Measurements from ENCODE around the gene NUP214.

NUP214 gene

DNA sequence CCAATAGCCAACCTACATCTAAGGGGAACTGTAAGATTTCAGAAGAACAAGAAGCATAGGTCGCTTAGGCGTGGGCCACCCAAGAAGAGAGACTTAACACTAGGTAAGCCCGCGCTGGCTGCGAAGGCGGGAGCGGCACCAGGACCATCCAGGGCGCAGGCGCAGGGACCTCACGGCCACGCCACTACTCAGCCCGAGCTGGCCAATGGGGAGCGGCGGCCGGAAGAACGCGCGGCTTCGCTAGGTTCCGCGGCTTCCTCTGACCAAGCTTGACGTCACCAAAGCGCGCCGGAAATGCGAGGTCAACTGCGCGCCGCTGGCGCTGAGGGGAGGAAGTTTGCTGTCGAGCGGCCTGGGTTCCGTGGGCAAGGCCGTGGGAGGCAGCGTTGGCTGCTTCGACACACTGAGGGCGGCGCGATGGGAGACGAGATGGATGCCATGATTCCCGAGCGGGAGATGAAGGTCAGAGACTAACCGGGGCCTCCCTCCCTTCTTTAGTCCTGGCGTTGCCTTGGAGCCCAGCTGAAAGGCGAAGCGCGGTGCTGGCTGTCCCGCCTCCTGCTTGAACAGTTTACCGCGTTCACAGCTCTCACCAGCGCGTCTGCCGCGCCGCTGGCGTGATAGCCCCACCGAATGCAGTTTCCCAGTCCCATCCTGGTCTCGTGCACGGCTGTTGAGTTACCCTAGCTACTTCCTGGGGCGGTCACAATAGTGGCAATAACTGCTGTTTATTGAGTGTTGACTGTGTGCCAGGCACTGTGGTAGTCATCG is at the start of gene NUP214:
Gene NUP214, plus strand, starts transcription at position 299 of the 771 bp plus-strand sequence. Its CDS starts 119 bp downstream, at position 418.
- DNase-seq = peak; percentile 97

DNA sequence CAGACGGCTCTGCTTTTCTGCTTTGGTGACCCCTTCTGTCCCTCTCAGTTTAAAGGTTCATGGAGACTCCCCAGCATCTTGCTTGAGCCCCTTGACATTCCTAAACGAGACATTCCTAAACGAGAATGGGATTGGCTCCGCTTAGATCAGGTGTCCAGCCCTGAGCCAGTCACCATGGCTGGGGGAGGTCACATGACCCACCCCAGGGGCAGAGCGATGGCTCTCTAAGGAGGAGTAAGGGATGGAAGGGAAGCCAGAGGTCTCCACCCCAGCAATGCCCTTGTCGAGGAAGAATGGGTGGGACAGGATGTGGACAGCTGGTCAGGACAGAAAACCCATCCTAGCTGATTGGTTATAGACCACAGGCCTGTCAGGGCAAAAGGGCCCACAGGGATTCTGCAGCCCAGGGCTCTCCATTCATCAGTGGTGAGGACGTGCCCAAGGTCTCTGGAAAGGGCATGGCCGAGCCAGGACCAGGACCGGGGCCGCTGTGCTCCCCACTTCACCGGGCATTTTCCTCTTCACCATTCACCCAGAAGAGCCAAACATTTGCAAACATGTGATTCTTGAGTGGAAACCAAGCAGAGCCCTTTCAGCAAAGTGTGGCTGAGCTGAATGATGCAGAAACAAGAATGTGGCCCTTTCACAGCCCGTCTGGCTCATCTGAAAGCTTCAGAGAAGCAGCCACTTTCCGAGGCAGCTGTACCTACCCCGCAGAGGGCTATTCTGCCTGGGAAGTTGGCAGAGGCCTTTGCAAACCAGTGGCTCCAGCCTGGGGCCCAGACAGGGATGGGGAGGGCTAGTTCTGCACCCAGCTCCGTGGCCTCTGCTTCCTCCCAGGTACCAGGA is 48.8 kb upstream of the NUP214 start:
- DNase-seq = no peak

GRCh38 chr9:131078427-131079366 is 46.7 kb upstream of the NUP214 start:
- DNase-seq = no peak

GRCh38 chr9:131080589-131080988 is 44.8 kb upstream of the NUP214 start:
- no peak for DNase-seq

DNA sequence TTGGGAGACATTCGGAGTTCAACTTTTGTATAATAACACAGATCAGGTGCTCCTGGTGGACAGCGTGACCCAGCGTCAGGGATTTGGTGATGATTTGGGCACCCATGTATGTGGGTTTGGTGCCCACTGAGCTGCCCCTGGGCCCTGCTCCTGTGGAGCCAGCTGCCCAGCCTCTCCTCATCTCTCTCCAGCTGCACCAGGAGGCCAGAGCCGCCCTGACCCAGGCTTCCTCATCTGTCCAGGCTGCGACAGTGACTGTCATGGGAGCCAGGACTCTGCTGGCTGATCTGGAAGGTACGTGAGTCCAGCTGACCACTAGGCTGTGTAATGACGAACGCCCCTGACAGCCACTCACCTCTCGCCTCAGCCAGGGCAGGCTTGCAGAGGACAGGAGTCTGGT is 43.5 kb upstream of the NUP214 start:
- no peak for DNase-seq

DNA sequence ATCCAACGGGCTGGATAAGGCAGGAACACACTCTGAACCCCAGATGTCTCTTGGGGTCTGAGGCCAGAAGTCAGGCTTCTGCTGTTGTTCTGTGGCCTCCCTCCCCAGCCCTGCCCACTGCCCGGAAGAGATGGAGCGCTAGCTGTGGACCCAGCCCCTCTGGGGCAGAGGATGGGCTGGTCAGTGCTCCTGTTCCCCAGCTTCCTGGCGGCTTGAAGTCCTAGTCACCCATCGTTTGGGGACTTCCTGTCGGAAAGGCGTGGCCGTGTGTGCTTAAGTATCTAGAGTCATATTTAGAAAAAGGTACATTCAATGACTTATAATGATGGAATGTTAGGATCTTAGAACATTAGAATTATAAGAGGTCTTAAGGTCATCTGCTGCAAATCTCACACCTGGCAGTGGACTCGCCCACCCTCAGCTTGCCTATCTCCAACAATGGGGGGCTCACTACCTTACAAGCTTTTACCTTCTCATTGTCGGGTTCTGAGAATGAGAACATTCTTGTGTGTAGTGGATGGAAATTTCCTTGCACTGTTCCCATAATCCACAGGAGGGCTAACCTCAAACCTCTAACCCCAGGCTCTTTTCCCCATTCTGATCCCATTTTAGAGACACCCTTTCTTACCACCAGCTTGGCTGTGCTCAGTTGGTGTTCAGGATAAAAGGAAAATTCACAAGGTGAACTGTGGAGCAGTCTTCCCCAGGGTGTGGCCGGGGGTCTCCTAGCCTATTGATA is 42.4 kb upstream of the NUP214 start:
- DNase-seq = no peak

- DNase-seq = no peak
Observed at GRCh38 chr9:131084661-131085369, 40.6 kb upstream of the NUP214 start.

- DNase-seq = no peak
Observed at GRCh38 chr9:131085370-131086122, 39.8 kb upstream of the NUP214 start.

GRCh38 chr9:131087354-131087893 is 38.0 kb upstream of the NUP214 start:
- DNase-seq = no peak

DNA sequence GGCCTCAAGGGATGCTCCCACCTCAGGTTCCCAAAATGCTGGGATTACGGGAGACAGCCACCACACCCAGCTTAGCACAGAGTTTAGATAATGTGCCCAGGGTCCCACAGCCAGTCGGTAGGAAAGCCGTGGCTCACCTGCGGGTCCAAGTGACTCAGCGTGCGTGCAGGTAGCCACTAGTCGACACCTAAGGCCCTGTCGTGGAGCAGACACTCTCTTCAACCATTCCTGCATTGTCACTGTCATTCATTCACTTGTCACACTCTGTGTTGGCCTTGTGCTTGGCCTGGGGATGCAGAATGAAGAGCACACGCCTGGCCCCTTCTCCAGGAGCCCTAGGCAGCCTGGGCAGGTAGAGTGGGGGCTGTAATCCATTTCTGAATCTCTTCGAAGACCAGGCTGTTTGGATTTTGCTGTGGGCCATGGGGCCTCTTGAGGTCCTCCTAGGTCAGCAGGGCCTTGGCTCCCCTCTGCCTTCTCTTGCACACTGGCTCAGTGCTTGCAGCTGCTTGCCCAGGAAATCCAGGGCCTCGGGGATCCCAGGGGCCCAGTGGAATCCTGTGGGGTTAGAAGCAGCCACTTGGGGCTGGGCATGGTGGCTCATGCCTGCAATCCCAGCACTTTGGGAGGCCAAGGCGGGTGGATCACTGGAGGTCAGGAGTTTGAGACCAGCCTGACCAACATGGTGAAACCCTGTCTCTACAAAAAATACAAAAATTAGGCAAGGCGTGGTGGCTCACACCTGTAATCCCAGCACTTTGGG is 35.2 kb upstream of the NUP214 start:
- DNase-seq = no peak

GRCh38 chr9:131091352-131091992 is 33.9 kb upstream of the NUP214 start:
- DNase-seq = no peak

DNA sequence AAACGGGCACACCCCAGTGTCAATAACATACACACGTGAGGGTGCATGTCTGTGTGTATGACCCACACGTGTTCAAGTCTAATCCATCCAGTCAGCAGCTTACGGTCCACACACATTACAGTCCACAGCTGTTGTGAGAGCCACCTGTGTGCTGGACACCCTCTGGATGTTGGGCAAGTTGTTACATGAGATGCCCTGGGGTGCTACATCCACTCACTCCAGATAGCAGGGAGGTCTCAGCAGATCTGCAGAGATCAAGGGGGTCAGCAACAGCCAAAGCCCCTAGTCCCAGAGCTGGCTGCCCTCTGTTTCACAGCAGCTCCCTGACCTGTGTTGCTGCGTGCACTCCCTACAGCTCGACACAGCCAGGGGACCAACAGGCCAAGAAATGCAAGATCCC is 33.4 kb upstream of the NUP214 start:
- no peak for DNase-seq

DNA sequence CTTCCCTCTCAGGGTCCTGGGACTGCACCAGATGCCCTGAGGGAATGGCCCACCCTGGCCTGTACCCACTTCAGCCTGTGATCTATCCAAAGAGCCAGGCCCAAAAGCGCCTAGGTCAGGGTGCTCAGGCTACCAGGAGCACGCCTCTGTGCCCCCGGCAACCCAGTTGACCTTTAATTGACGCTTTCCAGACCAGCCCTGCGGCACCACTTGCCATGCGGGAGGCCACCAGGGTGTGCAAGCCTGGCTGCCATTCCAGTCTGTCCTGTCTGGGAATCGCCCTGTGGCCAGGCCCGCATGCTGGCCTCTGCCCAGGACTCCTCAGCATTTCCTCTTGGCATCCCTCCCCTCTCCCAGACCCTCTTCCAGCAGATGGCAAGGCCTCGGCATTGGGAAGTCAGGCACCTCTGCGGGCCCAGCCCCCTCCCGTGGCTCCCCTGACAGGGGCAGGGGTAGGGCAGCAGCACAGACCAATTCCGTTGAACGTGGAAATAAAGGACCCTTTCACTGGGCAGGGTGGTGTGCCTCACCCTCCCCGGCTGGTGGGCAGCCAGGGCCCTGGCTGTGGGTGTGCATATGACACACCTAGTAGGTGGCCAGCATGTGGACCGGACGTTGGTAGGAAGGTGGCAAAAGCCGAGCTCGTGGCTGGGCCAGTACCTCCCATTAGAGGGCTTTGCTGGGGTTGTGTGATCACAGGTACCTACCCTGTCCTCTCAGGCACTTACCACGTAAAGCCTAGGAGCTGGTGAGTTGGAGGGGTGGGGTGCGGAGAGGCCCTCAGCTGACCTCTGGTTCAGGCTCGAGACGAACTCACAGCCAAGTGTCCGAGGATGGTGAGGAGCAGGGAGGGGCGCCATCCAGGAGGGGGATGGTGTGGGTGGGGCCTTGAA is 32.6 kb upstream of the NUP214 start:
- no peak for DNase-seq

DNA sequence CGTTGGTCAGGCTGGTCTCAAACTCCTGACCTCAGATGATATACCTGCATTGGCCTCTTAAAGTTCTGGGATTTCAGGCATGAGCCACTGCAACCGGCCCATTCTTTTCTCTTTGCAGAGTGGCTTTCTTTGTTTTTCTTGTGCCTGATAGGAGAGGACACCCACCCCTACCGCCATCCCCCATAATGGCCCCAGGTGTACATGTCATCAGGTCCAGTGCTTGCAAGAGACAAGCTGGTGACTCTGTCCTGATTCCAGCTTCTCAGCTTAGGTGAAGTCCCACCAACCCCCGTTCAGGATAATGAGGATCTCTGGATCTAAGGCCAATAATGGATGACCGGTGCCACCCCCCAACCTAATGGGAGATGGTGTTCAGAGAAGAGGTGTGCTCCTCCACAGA is 31.4 kb upstream of the NUP214 start:
- no peak for DNase-seq

- peak; percentile 63 for DNase-seq
Observed at GRCh38 chr9:131094622-131095021, 30.8 kb upstream of the NUP214 start.

- DNase-seq = no peak
Observed at GRCh38 chr9:131095666-131096268, 29.6 kb upstream of the NUP214 start.

GRCh38 chr9:131096269-131097125 is 28.9 kb upstream of the NUP214 start, which contains the start of gene AIF1L:
Gene AIF1L (plus strand): TSS chr9:131096531. CDS start chr9:131096630, 99 bp downstream.
- peak; percentile 15 for DNase-seq

Measured in EL (cell line).